ENCODE results near the gene CADPS2.

The CADPS2 gene

GRCh38 chr7:122770686-122771335 lies 115.4 kb downstream of the CADPS2 start:
- H3K9me3 ChIP-seq (ENCODE audit: low read length): no peaks in the 10 kb centered on the region
- TF ChIP-seq EZH2 (IDR thresholded peaks at IDR 0.05; ENCODE audit: borderline replicate concordance, low read length) (no peak), CTCF (IDR thresholded peaks at IDR 0.05; ENCODE audit: low read length) (no peak)
- no peak overlapping the region for H3K9ac ChIP-seq (ENCODE audit: low read length)
- H3K4me3 ChIP-seq (ENCODE audit: low read depth, low read length, poor library complexity, severe bottlenecking): no peak overlapping the region
- no peaks in the 10 kb centered on the region for H3K79me2 ChIP-seq (ENCODE audit: insufficient read depth, low read length)
- H4K20me1 ChIP-seq (ENCODE audit: insufficient read depth, low read length): no peaks in the 10 kb centered on the region
- no peak overlapping the region for H2AFZ ChIP-seq (ENCODE audit: low read length)
- no peaks in the 10 kb centered on the region for H3F3A ChIP-seq (ENCODE audit: insufficient read depth, low read length)
- no peaks in the 10 kb centered on the region for H3K36me3 ChIP-seq (ENCODE audit: insufficient read depth, low read length)
- no peak overlapping the region for H3K4me2 ChIP-seq (ENCODE audit: low read length)
- H3K27me3 ChIP-seq (ENCODE audit: insufficient read depth, low read length): no peaks in the 10 kb centered on the region
- H3K9me2 ChIP-seq (ENCODE audit: low read depth, low read length): no peaks in the 10 kb centered on the region
- H3K27ac ChIP-seq (ENCODE audit: low read depth, low read length, poor library complexity, severe bottlenecking): no peak overlapping the region
- no peaks in the 10 kb centered on the region for H3K4me1 ChIP-seq (ENCODE audit: insufficient read depth, low read length, severe bottlenecking)

GRCh38 chr7:122768827-122769226 lies 117.4 kb downstream of the CADPS2 start:
- H3F3A ChIP-seq (ENCODE audit: insufficient read depth, low read length): no peaks in the 10 kb centered on the region
- no peaks in the 10 kb centered on the region for H3K79me2 ChIP-seq (ENCODE audit: insufficient read depth, low read length)
- H3K9ac ChIP-seq (ENCODE audit: low read length): no peak overlapping the region
- H3K36me3 ChIP-seq (ENCODE audit: insufficient read depth, low read length): no peaks in the 10 kb centered on the region
- H3K27me3 ChIP-seq (ENCODE audit: insufficient read depth, low read length): no peaks in the 10 kb centered on the region
- no peak overlapping the region for H2AFZ ChIP-seq (ENCODE audit: low read length)
- H3K9me3 ChIP-seq (ENCODE audit: low read length): no peaks in the 10 kb centered on the region
- no peak for TF ChIP-seq EZH2 (IDR thresholded peaks at IDR 0.05; ENCODE audit: borderline replicate concordance, low read length)
- no peak for TF ChIP-seq CTCF (IDR thresholded peaks at IDR 0.05; ENCODE audit: low read length)
- H4K20me1 ChIP-seq (ENCODE audit: insufficient read depth, low read length): no peaks in the 10 kb centered on the region
- H3K27ac ChIP-seq (ENCODE audit: low read depth, low read length, poor library complexity, severe bottlenecking): no peak overlapping the region
- no peaks in the 10 kb centered on the region for H3K4me1 ChIP-seq (ENCODE audit: insufficient read depth, low read length, severe bottlenecking)
- H3K9me2 ChIP-seq (ENCODE audit: low read depth, low read length): no peaks in the 10 kb centered on the region
- no peak overlapping the region for H3K4me2 ChIP-seq (ENCODE audit: low read length)
- no peak overlapping the region for H3K4me3 ChIP-seq (ENCODE audit: low read depth, low read length, poor library complexity, severe bottlenecking)

DNA sequence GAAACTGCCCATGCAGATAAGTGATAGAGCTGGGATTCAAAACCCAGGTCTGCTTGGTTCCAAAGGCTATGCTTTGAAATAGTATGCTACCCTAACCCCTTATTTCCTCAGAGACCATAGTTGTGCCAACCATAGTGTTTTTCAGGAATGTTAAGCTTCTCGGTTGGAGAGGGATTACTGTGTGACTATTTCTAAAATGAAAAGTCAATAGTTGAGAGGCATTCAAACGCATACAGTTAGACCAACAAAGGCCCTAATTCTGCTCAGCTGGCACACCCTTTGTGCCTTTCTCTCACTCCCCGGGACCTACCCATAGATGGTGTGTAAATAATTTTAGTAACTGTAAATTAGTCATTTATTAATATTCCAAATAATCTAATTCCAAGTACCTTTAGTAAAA lies 118.9 kb downstream of the CADPS2 start:
- no peak overlapping the region for H3K4me3 ChIP-seq (ENCODE audit: low read depth, low read length, poor library complexity, severe bottlenecking)
- H3K4me1 ChIP-seq (ENCODE audit: insufficient read depth, low read length, severe bottlenecking): no peaks in the 10 kb centered on the region
- H3K9me3 ChIP-seq (ENCODE audit: low read length): no peaks in the 10 kb centered on the region
- no peak overlapping the region for H2AFZ ChIP-seq (ENCODE audit: low read length)
- TF ChIP-seq CTCF (IDR thresholded peaks at IDR 0.05; ENCODE audit: low read length): no peak
- no peak for TF ChIP-seq EZH2 (IDR thresholded peaks at IDR 0.05; ENCODE audit: borderline replicate concordance, low read length)
- no peak overlapping the region for H3K27ac ChIP-seq (ENCODE audit: low read depth, low read length, poor library complexity, severe bottlenecking)
- no peaks in the 10 kb centered on the region for H3K9me2 ChIP-seq (ENCODE audit: low read depth, low read length)
- no peaks in the 10 kb centered on the region for H4K20me1 ChIP-seq (ENCODE audit: insufficient read depth, low read length)
- no peak overlapping the region for H3K9ac ChIP-seq (ENCODE audit: low read length)
- H3K4me2 ChIP-seq (ENCODE audit: low read length): no peak overlapping the region
- no peaks in the 10 kb centered on the region for H3K27me3 ChIP-seq (ENCODE audit: insufficient read depth, low read length)
- H3K79me2 ChIP-seq (ENCODE audit: insufficient read depth, low read length): no peaks in the 10 kb centered on the region
- H3K36me3 ChIP-seq (ENCODE audit: insufficient read depth, low read length): no peaks in the 10 kb centered on the region
- no peaks in the 10 kb centered on the region for H3F3A ChIP-seq (ENCODE audit: insufficient read depth, low read length)
